Motor neuron (in vitro differentiated cells): ENCODE measurements around the gene HTR3A. TPM values are rescaled to one million over a fixed set of nuclear protein-coding genes. Genes with fewer than 3 reads are reported as not detected.

ENCODE experiments used
- ATAC-seq, 8 experiments: fragments of 200-7000 bp; cut with Tn5 transposase; replicated peaks in 6 of 8; 2 replicates each; pipeline ENCODE4 v1.8.0; 2021; ENCODE audit warnings: mild to moderate bottlenecking in 8 of 8, moderate library complexity in 8 of 8
- H3K27ac ChIP-seq, 2 donors: fragments of 250-450 bp; sonication (Bioruptor Pico); 2 replicates each; pipeline ENCODE4 v1.9.0; 2021; ENCODE audit warnings: antibody characterized with exemption in 2 of 2, mild to moderate bottlenecking in 2 of 2, moderate library complexity in 1 of 2
- H3K4me1 ChIP-seq, 2 donors: fragments of 250-450 bp; sonication (Bioruptor Pico); replicated peaks in 1 of 2; 2 replicates each; pipeline ENCODE4 v1.6.1; 2021; ENCODE audit warnings: antibody characterized with exemption in 2 of 2, mild to moderate bottlenecking in 2 of 2, moderate library complexity in 1 of 2
- H3K4me3 ChIP-seq, 5 donors: fragments of 250-450 bp; sonication (Bioruptor Pico); 2 replicates each; pipeline ENCODE4 v1.9.0; 2021; ENCODE audit warnings: antibody characterized with exemption in 5 of 5, mild to moderate bottlenecking in 5 of 5, moderate library complexity in 4 of 5
- WGBS, 10 experiments: fragments of 450-650 bp; shearing (Covaris generic); methylation state at CpG; one replicate each; pipeline ENCODE4 v1.0.0; 2022; 5-methylcytosine and 5-hydroxymethylcytosine counted together
- in situ Hi-C, 9 experiments: fragments of 400-800 bp; cut with MboI; loops; one replicate each; pipeline ENCODE4 v1.15.0; 2021; ENCODE audit warnings: low sequenced_read_pairs in 9 of 9, low pct_unique_long_range_greater_than_20kb in 2 of 9; ENCODE audit not compliant: unreplicated experiment in 9 of 9
- total RNA-seq, 8 experiments: library from RNA; unstranded; fragments of 300-600 nt; gene quantifications; 2 replicates each; pipeline versions ENCODE4 v1.2.3 to v1.2.4, GENCODE V29; 2022

HTR3A gene
- total RNA-seq, 8 experiments from 2014 or later = 0.05 to 12.0 (median 0.10) TPM; not detected in 1

GRCh38 chr11:114001416-114001815 is 26.5 kb downstream of the HTR3A start:
- 0 to 86% (median 60%) methylated on average over 1 to 3 of the region's 3 CpGs; no CpG with 5 or more reads in 5 of the 10 experiments for WGBS, 10 experiments
- ATAC-seq = no peak
- in situ Hi-C loops = no loop called here
- no peaks in the 10 kb centered on the region for H3K4me1 ChIP-seq
- no peak overlapping the region for H3K27ac ChIP-seq
- no peak overlapping the region for H3K4me3 ChIP-seq

GRCh38 chr11:114008331-114008730 is 33.4 kb downstream of the HTR3A start:
- no peak overlapping the region for H3K4me3 ChIP-seq
- no peak for ATAC-seq
- no peaks in the 10 kb centered on the region for H3K4me1 ChIP-seq
- H3K27ac ChIP-seq = no peak overlapping the region
- in situ Hi-C loops = no loop called here
- WGBS, 10 experiments = 0 to 82% (median 50%) methylated on average over 1 to 4 of the region's 4 CpGs; no CpG with 5 or more reads in 3 of the 10 experiments

- 24 to 95% (median 76%) methylated on average over 2 to 4 of the region's 4 CpGs; no CpG with 5 or more reads in 1 of the 10 experiments for WGBS, 10 experiments
- Histone ChIP-seq H3K4me1 (no peaks in the 10 kb centered on the region), H3K4me3 (no peak overlapping the region), H3K27ac (no peak overlapping the region)
- ATAC-seq = no peak
- in situ Hi-C loops = no loop called here
Observed at GRCh38 chr11:114010931-114011330, 36.0 kb downstream of the HTR3A start.

- in situ Hi-C loops = no loop called here
- no peak for ATAC-seq
- H3K4me1 ChIP-seq = no peaks in the 10 kb centered on the region
- no peak overlapping the region for H3K4me3 ChIP-seq
- no peak overlapping the region for H3K27ac ChIP-seq
- WGBS, 10 experiments = 0 to 100% (median 76%) methylated on average over 1 to 2 of the region's 2 CpGs
Observed at GRCh38 chr11:114011443-114011842, 36.5 kb downstream of the HTR3A start.

- in situ Hi-C loops = no loop called here
- ATAC-seq = no peak
- H3K4me3 ChIP-seq = no peak overlapping the region
- H3K27ac ChIP-seq = no peak overlapping the region
- H3K4me1 ChIP-seq = no peaks in the 10 kb centered on the region
- WGBS, 10 experiments = 10 to 100% (median 45%) methylated on average over 1 to 5 of the region's 6 CpGs; no CpG with 5 or more reads in 4 of the 10 experiments
Observed at GRCh38 chr11:114015117-114015516, 40.2 kb downstream of the HTR3A start.

GRCh38 chr11:114016986-114017385 is 42.1 kb downstream of the HTR3A start:
- WGBS, 10 experiments = 40 to 100% (median 68%) methylated on average over 1 to 2 of the region's 2 CpGs; no CpG with 5 or more reads in 2 of the 10 experiments
- H3K27ac ChIP-seq = no peak overlapping the region
- in situ Hi-C loops = no loop called here
- no peak for ATAC-seq
- H3K4me3 ChIP-seq = no peak overlapping the region
- no peaks in the 10 kb centered on the region for H3K4me1 ChIP-seq

- Histone ChIP-seq H3K4me1 (no peaks in the 10 kb centered on the region), H3K4me3 (no peak overlapping the region), H3K27ac (no peak overlapping the region)
- in situ Hi-C loops = no loop called here
- ATAC-seq = no peak
- 33 to 100% (median 68%) methylated on average over 2 of the region's 2 CpGs; no CpG with 5 or more reads in 6 of the 10 experiments for WGBS, 10 experiments
Observed at GRCh38 chr11:114017723-114018122, 42.8 kb downstream of the HTR3A start.

- no peak overlapping the region for H3K4me3 ChIP-seq
- no peak for ATAC-seq
- H3K4me1 ChIP-seq = no peaks in the 10 kb centered on the region
- in situ Hi-C loops = no loop called here
- 56 to 94% (median 82%) methylated on average over 2 to 3 of the region's 3 CpGs; no CpG with 5 or more reads in 4 of the 10 experiments for WGBS, 10 experiments
- no peak overlapping the region for H3K27ac ChIP-seq
Observed at GRCh38 chr11:114019046-114019445, 44.1 kb downstream of the HTR3A start.

- Histone ChIP-seq H3K4me1 (no peaks in the 10 kb centered on the region), H3K4me3 (no peak overlapping the region), H3K27ac (no peak overlapping the region)
- in situ Hi-C loops = no loop called here
- no peak for ATAC-seq
- WGBS, 10 experiments = 20 to 100% (median 73%) methylated on average over 1 to 3 of the region's 5 CpGs; no CpG with 5 or more reads in 4 of the 10 experiments
Observed at GRCh38 chr11:114019574-114019973, 44.7 kb downstream of the HTR3A start.

- no peak overlapping the region for H3K27ac ChIP-seq
- no peak for ATAC-seq
- in situ Hi-C loops = loop anchor here in 4 of 9 experiments (25.0 kb wide), 1 partner anchor 237 kb away; no protein-coding TSS in a partner anchor
- WGBS, 10 experiments = 13 to 100% (median 60%) methylated on average over 1 to 3 of the region's 3 CpGs; no CpG with 5 or more reads in 1 of the 10 experiments
- no peak overlapping the region for H3K4me3 ChIP-seq
- H3K4me1 ChIP-seq = peaks cover 13 to 14% of the 10 kb centered on the region in 2 donors
Observed at GRCh38 chr11:114025329-114025907, 50.5 kb downstream of the HTR3A start.

GRCh38 chr11:114026355-114026754 is 51.4 kb downstream of the HTR3A start:
- ATAC-seq = peak in 6 of 8 experiments; percentile 47 to 86 (median 64)
- in situ Hi-C loops = loop anchor here in 4 of 9 experiments (25.0 kb wide), 1 partner anchor 236 kb away; no protein-coding TSS in a partner anchor
- 17 to 100% (median 51%) methylated on average over 1 of the region's 1 CpG; no CpG with 5 or more reads in 6 of the 10 experiments for WGBS, 10 experiments
- Histone ChIP-seq H3K4me3 (no peak overlapping the region), H3K27ac (no peak overlapping the region), H3K4me1 (peaks cover 13 to 19% of the 10 kb centered on the region in 2 donors)

- peak in 5 of 8 experiments; percentile 53 to 72 (median 58) for ATAC-seq
- WGBS, 10 experiments = 37 to 94% (median 81%) methylated on average over 1 to 8 of the region's 11 CpGs; no CpG with 5 or more reads in 4 of the 10 experiments
- Histone ChIP-seq H3K4me3 (no peak overlapping the region), H3K4me1 (peaks cover 13 to 20% of the 10 kb centered on the region in 2 donors), H3K27ac (no peak overlapping the region)
- in situ Hi-C loops = loop anchor here in 4 of 9 experiments (25.0 kb wide), 1 partner anchor 235 kb away; no protein-coding TSS in a partner anchor
Observed at GRCh38 chr11:114027391-114027790, 52.5 kb downstream of the HTR3A start.

- Histone ChIP-seq H3K4me3 (no peak overlapping the region), H3K27ac (no peak overlapping the region), H3K4me1 (peaks cover 13 to 20% of the 10 kb centered on the region in 2 donors)
- no peak for ATAC-seq
- in situ Hi-C loops = loop anchor here in 4 of 9 experiments (25.0 kb wide), 1 partner anchor 234 kb away; no protein-coding TSS in a partner anchor
- WGBS, 10 experiments = 0 to 89% (median 84%) methylated on average over 1 to 4 of the region's 4 CpGs; no CpG with 5 or more reads in 5 of the 10 experiments
Observed at GRCh38 chr11:114027926-114028325, 53.0 kb downstream of the HTR3A start.
